ENCODE results near the gene DNAH17.
A peak's percentile ranks its signal among the peaks of the same experiment; 100 is the strongest.

Gene DNAH17

GRCh38 chr17:78448356-78448993, 128.7 kb downstream of the DNAH17 start:
- Histone ChIP-seq H3K4me1 (ENCODE audit: control insufficient read depth, low read length) (peaks cover 9% of the 10 kb centered on the region), H3K79me2 (ENCODE audit: control insufficient read depth, low read length) (no peaks in the 10 kb centered on the region), H3K4me2 (ENCODE audit: low read length) (no peak overlapping the region), H3F3A (ENCODE audit: control insufficient read depth, insufficient read depth) (no peaks in the 10 kb centered on the region), H4K20me1 (ENCODE audit: control insufficient read depth, insufficient read depth, low read depth, low read length) (no peaks in the 10 kb centered on the region), H3K36me3 (ENCODE audit: control insufficient read depth, low read length) (no peaks in the 10 kb centered on the region), H3K9me2 (replicated peaks; ENCODE audit: control insufficient read depth, low read length) (no peaks in the 10 kb centered on the region), H3K9me3 (ENCODE audit: control insufficient read depth, insufficient read depth, low read length) (no peaks in the 10 kb centered on the region), H3K4me3 (ENCODE audit: low read length) (no peak overlapping the region), H3K27me3 (ENCODE audit: control insufficient read depth, low read length) (no peaks in the 10 kb centered on the region), H3K27ac (ENCODE audit: low read depth, low read length) (no peak overlapping the region)
- TF ChIP-seq EZH2phosphoT487 (IDR thresholded peaks at IDR 0.05; ENCODE audit: borderline replicate concordance, low read length) (no peak), CTCF (IDR thresholded peaks at IDR 0.05; ENCODE audit: low read depth, low read length, poor library complexity, severe bottlenecking) (peak; percentile 33)

- no peaks in the 10 kb centered on the region for H3K36me3 ChIP-seq (ENCODE audit: control insufficient read depth, low read length)
- H3K9me2 ChIP-seq (replicated peaks; ENCODE audit: control insufficient read depth, low read length), result no peaks in the 10 kb centered on the region
- no peaks in the 10 kb centered on the region for H3F3A ChIP-seq (ENCODE audit: control insufficient read depth, insufficient read depth)
- peaks cover 9% of the 10 kb centered on the region for H3K4me1 ChIP-seq (ENCODE audit: control insufficient read depth, low read length)
- no peak overlapping the region for H3K4me2 ChIP-seq (ENCODE audit: low read length)
- no peaks in the 10 kb centered on the region for H3K79me2 ChIP-seq (ENCODE audit: control insufficient read depth, low read length)
- TF ChIP-seq CTCF (IDR thresholded peaks at IDR 0.05; ENCODE audit: low read depth, low read length, poor library complexity, severe bottlenecking) (no peak), EZH2phosphoT487 (IDR thresholded peaks at IDR 0.05; ENCODE audit: borderline replicate concordance, low read length) (no peak)
- H3K27me3 ChIP-seq (ENCODE audit: control insufficient read depth, low read length), result no peaks in the 10 kb centered on the region
- H3K27ac ChIP-seq (ENCODE audit: low read depth, low read length), result no peak overlapping the region
- H4K20me1 ChIP-seq (ENCODE audit: control insufficient read depth, insufficient read depth, low read depth, low read length), result no peaks in the 10 kb centered on the region
- H3K4me3 ChIP-seq (ENCODE audit: low read length), result no peak overlapping the region
- H3K9me3 ChIP-seq (ENCODE audit: control insufficient read depth, insufficient read depth, low read length), result no peaks in the 10 kb centered on the region
Measured at GRCh38 chr17:78446833-78447232, 130.4 kb downstream of the DNAH17 start.

- no peaks in the 10 kb centered on the region for H3K27me3 ChIP-seq (ENCODE audit: control insufficient read depth, low read length)
- no peak overlapping the region for H3K4me3 ChIP-seq (ENCODE audit: low read length)
- H3F3A ChIP-seq (ENCODE audit: control insufficient read depth, insufficient read depth), result no peaks in the 10 kb centered on the region
- H3K4me1 ChIP-seq (ENCODE audit: control insufficient read depth, low read length), result no peaks in the 10 kb centered on the region
- no peak overlapping the region for H3K27ac ChIP-seq (ENCODE audit: low read depth, low read length)
- no peak overlapping the region for H3K4me2 ChIP-seq (ENCODE audit: low read length)
- no peaks in the 10 kb centered on the region for H3K9me3 ChIP-seq (ENCODE audit: control insufficient read depth, insufficient read depth, low read length)
- TF ChIP-seq EZH2phosphoT487 (IDR thresholded peaks at IDR 0.05; ENCODE audit: borderline replicate concordance, low read length) (no peak), CTCF (IDR thresholded peaks at IDR 0.05; ENCODE audit: low read depth, low read length, poor library complexity, severe bottlenecking) (no peak)
- H3K36me3 ChIP-seq (ENCODE audit: control insufficient read depth, low read length), result no peaks in the 10 kb centered on the region
- no peaks in the 10 kb centered on the region for H3K79me2 ChIP-seq (ENCODE audit: control insufficient read depth, low read length)
- no peaks in the 10 kb centered on the region for H4K20me1 ChIP-seq (ENCODE audit: control insufficient read depth, insufficient read depth, low read depth, low read length)
- H3K9me2 ChIP-seq (replicated peaks; ENCODE audit: control insufficient read depth, low read length), result no peaks in the 10 kb centered on the region
Measured at GRCh38 chr17:78444392-78444791, 132.8 kb downstream of the DNAH17 start.

All from DOHH2 (cell line).